ENCODE measurements around the gene EEF1A2. TPM values are rescaled to one million over a fixed set of nuclear protein-coding genes. Genes with fewer than 3 reads are reported as not detected.
A peak's percentile ranks its signal among the peaks of the same experiment; 100 is the strongest.

The EEF1A2 gene
- total RNA-seq = 18.1 TPM
- 1.5 TPM for polyA plus RNA-seq (ENCODE audit: insufficient read depth, low read depth, low replicate concordance)
- long read RNA-seq, donor 1, partial matches to known transcripts = 195 of 791 reads
- long read RNA-seq, donor 1, other reads (novel, unspliced or antisense) = 595 of 791 reads
- long read RNA-seq, donor 2, partial matches to known transcripts = 736 of 761 reads
- long read RNA-seq, donor 2, other reads (novel, unspliced or antisense) = 25 of 761 reads
- long read RNA-seq, donor 3, partial matches to known transcripts = 1,221 of 1,264 reads
- long read RNA-seq, donor 3, other reads (novel, unspliced or antisense) = 43 of 1,264 reads
- long read RNA-seq, donor 4 = 0 reads
- long read RNA-seq, donor 5 = 0 reads
- long read RNA-seq, donor 6, partial matches to known transcripts = 1,172 of 1,196 reads
- long read RNA-seq, donor 6, other reads (novel, unspliced or antisense) = 24 of 1,196 reads
- long read RNA-seq, donor 7, transcript EEF1A2-201 (8 exons, 2,014 nt) = major isoform, 11 of 18 reads
- long read RNA-seq, donor 7, partial matches to known transcripts = 6 of 18 reads
- long read RNA-seq, donor 7, other reads (novel, unspliced or antisense) = 1 of 18 reads
- long read RNA-seq, donor 8, partial matches to known transcripts = 1,510 of 1,545 reads
- long read RNA-seq, donor 8, other reads (novel, unspliced or antisense) = 35 of 1,545 reads
- long read RNA-seq, donor 9 = 0 reads
- long read RNA-seq, donor 10, partial matches to known transcripts = 1,223 of 1,279 reads
- long read RNA-seq, donor 10, other reads (novel, unspliced or antisense) = 55 of 1,279 reads

DNA sequence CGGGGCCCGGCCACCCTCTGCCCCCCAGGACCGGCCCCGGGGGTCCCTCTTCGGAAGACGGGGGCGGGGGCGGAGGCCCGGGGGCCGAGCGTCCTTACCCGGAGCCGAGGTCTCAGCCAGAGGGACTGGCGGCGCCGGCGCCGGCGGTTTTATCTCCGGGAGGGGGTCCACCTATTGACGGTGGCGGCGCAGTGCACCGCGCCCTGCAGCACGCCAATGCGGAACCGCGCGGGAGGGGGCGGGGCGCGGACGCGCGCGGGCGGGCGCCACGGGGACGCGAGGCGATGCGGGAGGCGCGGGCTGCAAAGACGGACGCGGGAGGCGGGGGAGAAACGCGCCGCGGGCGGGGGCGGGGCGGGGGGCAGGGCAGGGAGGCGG, at the start of gene EEF1A2:
Gene EEF1A2 (minus strand): TSS at position 124 of the 378 bp plus-strand sequence. CDS start 1,320 bp downstream, outside the sequence.
- Histone ChIP-seq H3K4me1 (ENCODE audit: control insufficient read depth in 2 of 3, insufficient read depth in 2 of 3, low read depth in 1 of 3, low read length in 3 of 3) (peaks cover 0 to 2% (median 0%) of the 10 kb centered on the region in 3 donors), H3K27ac (ENCODE audit: low read depth in 2 of 2, low read length in 2 of 2) (no peak within 1 kb of the TSS), H3K4me3 (ENCODE audit: low read length in 3 of 3) (no peak within 1 kb of the TSS), H3K9ac (ENCODE audit: low read length in 3 of 3) (no peak within 1 kb of the TSS), H3K9me3 (ENCODE audit: control insufficient read depth in 2 of 3, insufficient read depth in 1 of 3, low read length in 3 of 3) (no peaks in the 10 kb centered on the region), H3K36me3 (ENCODE audit: control insufficient read depth in 2 of 3, insufficient read depth in 3 of 3, low read length in 3 of 3) (no peaks in the 10 kb centered on the region), H3K27me3 (ENCODE audit: control insufficient read depth, insufficient read depth, low read length) (peaks cover 2% of the 10 kb centered on the region)
- TF ChIP-seq CTCF (IDR thresholded peaks at IDR 0.05; ENCODE audit: borderline replicate concordance, extremely low read depth, insufficient read depth) = no peak
- FAIRE-seq = no peak
- intact Hi-C loops (cut with DNase I) = no loop called here
- peak in 2 of 5 donors; percentile 70 to 80 for DNase-seq

DNA sequence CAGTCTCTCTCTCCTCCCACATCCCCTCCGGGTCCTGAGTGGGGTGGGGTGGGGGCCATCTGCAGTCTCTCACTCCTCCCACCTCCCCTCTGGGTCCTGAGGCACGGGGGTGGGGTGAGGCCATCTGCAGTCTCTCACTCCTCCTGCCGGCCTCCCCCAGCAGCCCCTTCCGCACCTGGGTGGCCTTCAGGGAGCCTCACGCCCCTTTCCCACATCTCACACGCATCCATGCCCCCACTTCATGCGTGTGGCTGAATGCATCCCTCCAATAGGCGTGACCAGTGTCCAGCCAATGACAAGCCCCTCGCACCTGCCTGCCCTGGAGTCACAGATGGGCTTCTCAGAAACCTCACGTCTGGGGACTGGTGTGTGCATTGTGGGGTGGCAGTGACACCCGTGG, 49.7 kb upstream of the EEF1A2 start:
- no peak overlapping the region for H3K4me3 ChIP-seq (ENCODE audit: low read length in 3 of 3)
- TF ChIP-seq CTCF (IDR thresholded peaks at IDR 0.05; ENCODE audit: borderline replicate concordance, extremely low read depth, insufficient read depth) = no peak
- no peak overlapping the region for H3K9ac ChIP-seq (ENCODE audit: low read length in 3 of 3)
- FAIRE-seq = no peak
- no peaks in the 10 kb centered on the region for H3K9me3 ChIP-seq (ENCODE audit: control insufficient read depth in 2 of 3, insufficient read depth in 1 of 3, low read length in 3 of 3)
- H3K4me1 ChIP-seq (ENCODE audit: control insufficient read depth in 2 of 3, insufficient read depth in 2 of 3, low read depth in 1 of 3, low read length in 3 of 3) = no peaks in the 10 kb centered on the region
- intact Hi-C loops (cut with DNase I) = no loop called here
- no peak overlapping the region for H3K27ac ChIP-seq (ENCODE audit: low read depth in 2 of 2, low read length in 2 of 2)
- no peaks in the 10 kb centered on the region for H3K27me3 ChIP-seq (ENCODE audit: control insufficient read depth, insufficient read depth, low read length)
- no peak for DNase-seq
- no peaks in the 10 kb centered on the region for H3K36me3 ChIP-seq (ENCODE audit: control insufficient read depth in 2 of 3, insufficient read depth in 3 of 3, low read length in 3 of 3)

DNA sequence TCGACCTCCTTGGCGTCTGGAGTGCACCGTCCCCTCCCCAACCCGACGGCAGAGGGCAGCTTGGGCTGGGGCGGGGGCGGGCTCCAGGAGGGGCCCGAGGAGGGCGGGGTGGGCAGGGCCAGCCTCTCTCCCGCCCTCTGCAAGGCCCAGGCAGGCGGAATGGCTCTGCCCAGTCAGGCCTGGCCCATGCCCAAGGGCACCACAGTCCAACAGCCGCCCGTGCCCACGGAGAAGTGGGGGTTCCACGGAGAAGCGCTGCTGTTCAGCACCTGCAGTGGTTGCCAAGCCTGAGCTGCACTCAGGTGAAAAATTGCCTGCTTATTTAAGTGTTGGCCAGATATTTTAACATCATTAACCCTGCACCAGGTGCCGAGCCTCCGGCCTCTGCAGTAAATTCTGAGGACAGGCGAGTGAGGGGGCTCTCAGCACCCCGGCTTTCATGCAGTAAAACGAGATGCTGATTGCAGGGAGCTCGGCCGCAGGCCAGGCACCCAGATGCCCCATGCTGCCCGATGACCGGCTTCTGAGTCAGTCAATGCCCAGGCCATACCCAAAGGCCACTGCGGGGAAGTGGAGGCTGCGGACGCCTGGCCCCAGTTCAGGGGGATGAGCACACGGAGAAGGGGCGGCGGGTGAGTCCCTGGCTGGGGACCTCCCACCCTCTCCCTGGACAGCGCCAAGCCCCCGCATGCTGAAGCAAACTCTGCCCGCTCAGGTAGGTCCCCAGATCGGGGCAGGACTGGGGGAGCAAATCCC, 49.0 kb upstream of the EEF1A2 start, which contains the start of gene SRMS:
Gene SRMS (minus strand): TSS at position 25 of the 756 bp plus-strand sequence. CDS start 286 bp downstream, outside the sequence.
- DNase-seq (peak in 1 of 5 donors; percentile 28), FAIRE-seq (no peak)
- Histone ChIP-seq H3K4me1 (ENCODE audit: control insufficient read depth in 2 of 3, insufficient read depth in 2 of 3, low read depth in 1 of 3, low read length in 3 of 3) (no peaks in the 10 kb centered on the region), H3K4me3 (ENCODE audit: low read length in 3 of 3) (no peak within 1 kb of the TSS), H3K27ac (ENCODE audit: low read depth in 2 of 2, low read length in 2 of 2) (no peak within 1 kb of the TSS), H3K9me3 (ENCODE audit: control insufficient read depth in 2 of 3, insufficient read depth in 1 of 3, low read length in 3 of 3) (no peaks in the 10 kb centered on the region), H3K36me3 (ENCODE audit: control insufficient read depth in 2 of 3, insufficient read depth in 3 of 3, low read length in 3 of 3) (no peaks in the 10 kb centered on the region), H3K27me3 (ENCODE audit: control insufficient read depth, insufficient read depth, low read length) (no peaks in the 10 kb centered on the region), H3K9ac (ENCODE audit: low read length in 3 of 3) (no peak within 1 kb of the TSS)
- intact Hi-C loops (cut with DNase I) = no loop called here
- TF ChIP-seq CTCF (IDR thresholded peaks at IDR 0.05; ENCODE audit: borderline replicate concordance, extremely low read depth, insufficient read depth) = no peak

Data from kidney (tissue), 22 donors.